HPDE6-E6E7 (cell line): Measurements from ENCODE around the gene IL12RB1.

ENCODE experiments used
- DNase-seq: peaks from one replicate; pipeline ENCODE4 v3.0.0; 2011; ENCODE audit warnings: missing footprints; ENCODE audit errors: extremely low spot score

The IL12RB1 gene

DNA sequence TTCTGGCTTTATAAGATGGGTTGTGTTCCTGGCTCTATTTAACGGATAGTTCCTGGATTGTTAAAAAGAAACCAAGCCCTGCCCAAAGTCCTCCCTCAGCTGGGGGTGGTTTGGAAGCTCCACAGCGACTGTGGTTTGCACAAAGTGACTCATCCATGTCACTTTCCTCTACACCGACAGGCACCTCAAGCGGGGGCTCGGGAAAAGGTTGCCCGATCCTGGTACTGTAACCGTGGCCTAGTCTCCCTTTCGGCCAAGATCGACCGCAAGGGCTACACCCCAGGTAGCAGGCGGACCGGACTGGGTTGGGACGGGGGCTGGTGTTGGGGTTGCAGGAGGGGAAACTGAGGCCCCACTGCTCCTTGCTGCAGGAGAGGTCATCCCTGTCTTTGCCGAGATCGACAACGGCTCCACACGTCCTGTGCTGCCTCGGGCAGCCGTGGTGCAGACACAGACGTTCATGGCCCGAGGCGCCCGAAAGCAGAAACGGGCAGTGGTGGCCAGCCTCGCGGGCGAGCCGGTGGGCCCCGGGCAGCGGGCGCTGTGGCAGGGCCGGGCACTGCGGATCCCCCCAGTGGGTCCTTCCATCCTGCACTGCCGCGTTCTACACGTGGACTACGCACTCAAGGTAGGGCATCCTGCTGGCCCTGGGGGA is 77.2 kb downstream of the IL12RB1 start:
- DNase-seq, result no peak
